A549 (cell line): ENCODE results near the gene TRAF7. TPM values are rescaled to one million over a fixed set of nuclear protein-coding genes. Genes with fewer than 3 reads are reported as not detected.

Experiments
- ATAC-seq, 2 experiments: fragments of 200-7000 bp in 1 of 2; fragments of >200 bp in 1 of 2; cut with Nextera tagmentation in 1 of 2; cut with Tn5 transposase in 1 of 2; 3 replicates each; pipeline versions ENCODE4 v1.8.0 to v1.9.1; 2018 to 2020; ENCODE audit warnings: mild to moderate bottlenecking in 1 of 2, moderate library complexity in 1 of 2
- CTCF ChIA-PET: fragments of 300-600 bp; sonication (Branson Sonifier 250); formaldehyde crosslinking; extraction: SDS; loops from one replicate; lab custom pipeline; 2021; ENCODE audit warnings: antibody characterized with exemption, inconsistent platforms; lab: Yijun Ruan, JAX
- POLR2A ChIA-PET: fragments of 350-600 bp; formaldehyde crosslinking; extraction: SDS; loops from one replicate; lab custom pipeline; 2021; ENCODE audit warnings: antibody characterized with exemption, inconsistent platforms; lab: Yijun Ruan, JAX
- DNase-seq, 2 experiments: peaks; one replicate each; pipeline versions ENCODE4 v3.0.0 to v3.0.0-alpha.2; 2011 to 2016; ENCODE audit warnings: low read depth in 1 of 2, low spot score in 1 of 2
- FAIRE-seq: peaks from 2 replicates; lab custom pipeline; 2011; peaks lifted over from hg19 to GRCh38; lab: Jason Lieb, UNC
- H3K27ac ChIP-seq, 2 experiments: fragments of >200 bp; sonication (Bioruptor Twin); formaldehyde crosslinking; 3 replicates each; pipeline ENCODE4 v1.5.1; 2016 to 2017
- H3K4me1 ChIP-seq: fragments of >200 bp; sonication (Bioruptor Twin); formaldehyde crosslinking; 3 replicates; pipeline ENCODE4 v1.6.1; 2016
- H3K4me2 ChIP-seq: fragments of >200 bp; sonication (Bioruptor Twin); formaldehyde crosslinking; 3 replicates; pipeline ENCODE4 v1.6.1; 2016
- H3K4me3 ChIP-seq: fragments of >200 bp; sonication (Bioruptor Twin); formaldehyde crosslinking; 3 replicates; pipeline ENCODE4 v1.5.1; 2016
- H3K9me3 ChIP-seq: fragments of >200 bp; sonication (Bioruptor Twin); formaldehyde crosslinking; 3 replicates; pipeline ENCODE4 v1.6.1; 2016
- BCL3 ChIP-seq: fragments of >200 bp; sonication (Bioruptor Twin); formaldehyde crosslinking; IDR thresholded peaks from 3 replicates; pipeline ENCODE4 v1.6.1; 2016
- CBX8 ChIP-seq: fragments of 200-600 bp; sonication (generic); IDR thresholded peaks from 2 replicates; pipeline ENCODE4 v1.6.1; 2016
- CTCF ChIP-seq: fragments of >200 bp; sonication (Bioruptor Twin); formaldehyde crosslinking; IDR thresholded peaks from 3 replicates; pipeline ENCODE4 v1.5.1; 2016
- EHF ChIP-seq: fragments of 250-450 bp; sonication (Bioruptor Pico); IDR thresholded peaks from 2 replicates; pipeline ENCODE4 v1.5.0; 2020; ENCODE audit warnings: mild to moderate bottlenecking
- EHMT2 ChIP-seq: fragments of 200-600 bp; sonication (generic); IDR thresholded peaks from 2 replicates; pipeline ENCODE4 v1.6.1; 2016; ENCODE audit warnings: antibody characterized with exemption, low read depth, mild to moderate bottlenecking, moderate library complexity
- ELK1 ChIP-seq: fragments of 150-350 bp; IDR thresholded peaks from 2 replicates; pipeline ENCODE4 v1.6.1; 2014; ENCODE audit warnings: low read depth, mild to moderate bottlenecking, low read length
- HDAC2 ChIP-seq: fragments of 200-600 bp; sonication (generic); IDR thresholded peaks from 2 replicates; pipeline ENCODE4 v1.6.1; 2016
- HES2 ChIP-seq: fragments of >200 bp; sonication (Bioruptor Twin); formaldehyde crosslinking; IDR thresholded peaks from 2 replicates; pipeline ENCODE4 v1.6.1; 2016
- HEYL ChIP-seq: fragments of 250-450 bp; sonication (Bioruptor Pico); IDR thresholded peaks from 2 replicates; pipeline ENCODE4 v1.8.0; 2021; ENCODE audit warnings: mild to moderate bottlenecking, moderate library complexity
- HMGXB4 ChIP-seq: fragments of 250-450 bp; sonication (Bioruptor Pico); IDR thresholded peaks from 2 replicates; pipeline ENCODE4 v1.5.0; 2021; ENCODE audit warnings: mild to moderate bottlenecking, moderate library complexity, borderline replicate concordance
- HOXB5 ChIP-seq: fragments of 250-450 bp; sonication (Bioruptor Pico); IDR thresholded peaks from 2 replicates; pipeline ENCODE4 v1.5.0; 2020; ENCODE audit warnings: mild to moderate bottlenecking, moderate library complexity
- KDM1A ChIP-seq: fragments of 200-600 bp; sonication (generic); IDR thresholded peaks from 2 replicates; pipeline ENCODE4 v1.6.1; 2016; ENCODE audit warnings: low read depth, mild to moderate bottlenecking
- MAX ChIP-seq: IDR thresholded peaks from 2 replicates; pipeline ENCODE4 v1.6.1; 2012
- MAZ ChIP-seq: fragments of 150-350 bp; IDR thresholded peaks from 2 replicates; pipeline ENCODE4 v1.6.1; 2014; ENCODE audit warnings: antibody characterized with exemption, low read depth, low read length, borderline replicate concordance
- MYC ChIP-seq: IDR thresholded peaks from 2 replicates; pipeline ENCODE4 v1.6.1; 2012; ENCODE audit warnings: mild to moderate bottlenecking, inconsistent platforms, low read length, improper control_type of control experiment, borderline replicate concordance
- NFE2L2 ChIP-seq: fragments of 150-350 bp; conservative IDR thresholded peaks from 2 replicates; pipeline ENCODE4 v1.6.1; 2014; ENCODE audit warnings: low read length
- PBX3 ChIP-seq: IDR thresholded peaks from 2 replicates; pipeline ENCODE4 v1.6.1; 2012
- PHF8 ChIP-seq: fragments of 200-600 bp; sonication (generic); IDR thresholded peaks from 2 replicates; pipeline ENCODE4 v1.6.1; 2016; ENCODE audit warnings: low read depth, mild to moderate bottlenecking, antibody characterized with exemption, moderate library complexity, borderline replicate concordance
- POLR2A ChIP-seq: IDR thresholded peaks from 2 replicates; pipeline ENCODE4 v1.6.1; 2012; ENCODE audit warnings: mild to moderate bottlenecking, low read length
- RARB ChIP-seq: fragments of 250-450 bp; sonication (Bioruptor Pico); IDR thresholded peaks from 2 replicates; pipeline ENCODE4 v1.8.0; 2021; ENCODE audit warnings: mild to moderate bottlenecking, moderate library complexity
- RCOR1 ChIP-seq: fragments of 150-350 bp; IDR thresholded peaks from 2 replicates; pipeline ENCODE4 v1.6.1; 2014; ENCODE audit warnings: antibody characterized with exemption, low read length, low read depth
- RNF2 ChIP-seq: fragments of 200-600 bp; sonication (generic); IDR thresholded peaks from 2 replicates; pipeline ENCODE4 v1.6.1; 2016; ENCODE audit warnings: low read depth, mild to moderate bottlenecking, antibody characterized with exemption, moderate library complexity, borderline replicate concordance
- TP53 ChIP-seq: fragments of 250-450 bp; sonication (Bioruptor Pico); IDR thresholded peaks from 2 replicates; pipeline ENCODE4 v1.5.0; 2021; ENCODE audit warnings: mild to moderate bottlenecking, moderate library complexity
- ZNF302 ChIP-seq: fragments of 250-450 bp; sonication (Bioruptor Pico); IDR thresholded peaks from 2 replicates; pipeline ENCODE4 v1.9.0; 2021; ENCODE audit warnings: inconsistent platforms, mild to moderate bottlenecking, moderate library complexity
- WGBS: methylation state at CpG from one replicate; pipeline ENCODE4 v1.1.6; 2017; ENCODE audit errors: missing lambda C conversion rate; 5-methylcytosine and 5-hydroxymethylcytosine counted together
- polyA plus RNA-seq, 4 experiments: library from polyadenylated mRNA; depleted of rRNA in 3 of 4; stranded (reverse); fragments of >200 nt; fragmentation: RNase III in 1 of 4; extraction: RNeasy Plus Mini Kit Qiagen cat#74134 plus additional on column Dnase treatment in 1 of 4; gene quantifications; 2 replicates in 3 of 4; 3 replicates in 1 of 4; pipeline ENCODE4 v1.2.3, GENCODE V29; 2011 to 2017

TRAF7 gene
- polyA plus RNA-seq, 2 of the 4 experiments (the other 2 are of a cell fraction), result 31.9 to 50.0 TPM

GRCh38 chr16:2208308-2208707 is 52.7 kb downstream of the TRAF7 start:
- 95% methylated on average over 18 of the region's 23 CpGs for WGBS
- H3K4me1 ChIP-seq, result peaks cover 30% of the 10 kb centered on the region
- no peak for TF ChIP-seq CTCF
- TF ChIP-seq RCOR1, result no peak
- TF ChIP-seq POLR2A, result no peak
- TF ChIP-seq PBX3, result no peak
- no peak for TF ChIP-seq CBX8
- TF ChIP-seq NFE2L2, result no peak
- no peak for TF ChIP-seq HMGXB4 (CRISPR knock-in tag)
- no peak for TF ChIP-seq ELK1
- TF ChIP-seq, all 56 proteins: peak for 0
- Histone ChIP-seq H3K27ac (no peak overlapping the region), H3K9me3 (no peaks in the 10 kb centered on the region), H3K4me3 (no peak overlapping the region), H3K4me2 (no peak overlapping the region)
- CTCF ChIA-PET, result interaction anchor here (1.7 to 4.8 kb wide), 2 partner anchors 14 to 292 kb away, joined by 3 to 28 read pairs; no protein-coding TSS in a partner anchor
- ATAC-seq (no peak), DNase-seq (no peak), FAIRE-seq (no peak)
- POLR2A ChIA-PET, result no interaction called here

GRCh38 chr16:2208772-2209171 is 53.2 kb downstream of the TRAF7 start:
- CTCF ChIA-PET, result interaction anchor here (1.1 to 4.8 kb wide), 2 partner anchors 14 to 68 kb away, joined by 4 to 28 read pairs; no protein-coding TSS in a partner anchor
- H3K9me3 ChIP-seq, result no peaks in the 10 kb centered on the region
- ATAC-seq (no peak), DNase-seq (no peak), FAIRE-seq (no peak)
- POLR2A ChIA-PET, result no interaction called here
- H3K4me3 ChIP-seq, result no peak overlapping the region
- WGBS, result 97% methylated on average over 9 of the region's 9 CpGs
- peaks cover 31% of the 10 kb centered on the region for H3K4me1 ChIP-seq
- no peak overlapping the region for H3K27ac ChIP-seq
- no peak for TF ChIP-seq RNF2
- no peak for TF ChIP-seq MYC
- no peak for TF ChIP-seq TP53 (CRISPR knock-in tag)
- no peak for TF ChIP-seq HEYL (CRISPR knock-in tag)
- no peak for TF ChIP-seq HOXB5 (CRISPR knock-in tag)
- no peak for TF ChIP-seq CBX8
- no peak for TF ChIP-seq MAX
- no peak for TF ChIP-seq HDAC2
- TF ChIP-seq, all 56 proteins: peak for 0
- no peak overlapping the region for H3K4me2 ChIP-seq

GRCh38 chr16:2209258-2210008 is 53.9 kb downstream of the TRAF7 start:
- H3K4me2 ChIP-seq, result no peak overlapping the region
- no peak overlapping the region for H3K27ac ChIP-seq
- POLR2A ChIA-PET, result no interaction called here
- 89% methylated on average over 22 of the region's 29 CpGs for WGBS
- FAIRE-seq (no peak), ATAC-seq (no peak), DNase-seq (no peak)
- H3K9me3 ChIP-seq, result no peaks in the 10 kb centered on the region
- peaks cover 31% of the 10 kb centered on the region for H3K4me1 ChIP-seq
- CTCF ChIA-PET, result interaction anchor here (1.1 to 4.8 kb wide), 3 partner anchors 15 to 69 kb away, joined by 4 to 28 read pairs (median 4); partner anchors contain the start of gene ECI1
- H3K4me3 ChIP-seq, result no peak overlapping the region
- no peak for TF ChIP-seq HEYL (CRISPR knock-in tag)
- no peak for TF ChIP-seq KDM1A
- TF ChIP-seq EHMT2, result no peak
- no peak for TF ChIP-seq PHF8
- TF ChIP-seq MAZ, result no peak
- TF ChIP-seq RARB (CRISPR knock-in tag), result no peak
- no peak for TF ChIP-seq BCL3
- no peak for TF ChIP-seq HDAC2
- TF ChIP-seq EHF (CRISPR knock-in tag), result no peak
- no peak for TF ChIP-seq HOXB5 (CRISPR knock-in tag)
- TF ChIP-seq HES2, result no peak
- no peak for TF ChIP-seq RNF2
- no peak for TF ChIP-seq ZNF302 (CRISPR knock-in tag)
